HS-5 (cell line): Measurements from ENCODE around the gene XYLT2.

Source experiments
- DNase-seq: peaks from one replicate; pipeline ENCODE4 v3.0.0-alpha.2; 2012; ENCODE audit warnings: low read depth

The XYLT2 gene

DNA sequence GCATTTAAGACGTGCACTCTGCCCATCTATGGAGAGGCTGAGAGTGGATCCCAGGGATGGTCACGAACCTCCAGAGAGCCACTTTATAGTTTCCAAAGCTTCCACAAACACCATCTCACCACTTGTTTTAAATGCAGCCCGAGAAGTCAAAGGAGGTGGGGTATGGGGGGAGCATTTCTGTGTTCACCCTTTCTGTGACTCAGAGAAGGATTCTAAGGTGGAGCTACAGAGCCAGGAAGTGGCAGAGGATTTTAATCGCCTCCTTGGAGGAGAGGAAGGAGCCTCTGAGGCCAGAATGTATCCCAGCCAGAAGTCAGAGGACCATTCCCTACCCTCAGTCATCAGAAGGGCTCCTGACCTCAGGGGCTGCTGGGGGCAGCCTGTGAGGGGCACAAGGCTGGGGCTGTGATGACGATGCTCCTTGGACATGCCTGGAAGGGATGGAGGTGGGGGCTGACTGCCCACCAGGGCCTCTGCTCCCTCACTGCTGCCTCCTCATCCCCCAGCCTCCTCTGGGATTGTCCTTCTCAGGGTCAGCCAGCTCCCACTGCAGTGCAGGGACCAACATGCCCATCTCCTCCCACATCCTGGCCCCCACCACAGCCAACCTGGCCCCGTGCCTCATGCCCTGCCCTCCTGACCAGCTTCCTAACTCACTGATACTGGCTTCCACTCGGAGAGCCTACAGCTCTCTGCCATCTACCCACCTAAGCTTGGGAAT lies 2.8 kb downstream of the XYLT2 start:
- no peak for DNase-seq

DNA sequence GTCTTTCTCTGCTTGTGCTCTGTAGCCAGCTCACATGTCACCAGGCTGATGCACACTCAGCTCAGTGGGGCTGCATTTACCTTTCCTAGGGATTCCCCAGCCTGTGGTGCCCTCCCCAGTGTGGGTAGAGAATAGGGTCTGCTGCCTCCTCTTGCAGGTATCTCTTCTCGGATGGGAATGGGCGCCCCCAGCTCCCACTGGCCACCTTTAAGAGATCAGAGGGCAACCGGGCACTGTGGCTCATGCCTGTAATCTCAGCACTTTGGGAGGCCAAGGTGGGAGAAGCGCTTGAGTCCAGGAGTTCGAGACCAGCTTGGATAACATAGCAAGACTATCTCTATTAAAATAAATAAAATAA lies 3.3 kb downstream of the XYLT2 start:
- DNase-seq, result no peak

DNA sequence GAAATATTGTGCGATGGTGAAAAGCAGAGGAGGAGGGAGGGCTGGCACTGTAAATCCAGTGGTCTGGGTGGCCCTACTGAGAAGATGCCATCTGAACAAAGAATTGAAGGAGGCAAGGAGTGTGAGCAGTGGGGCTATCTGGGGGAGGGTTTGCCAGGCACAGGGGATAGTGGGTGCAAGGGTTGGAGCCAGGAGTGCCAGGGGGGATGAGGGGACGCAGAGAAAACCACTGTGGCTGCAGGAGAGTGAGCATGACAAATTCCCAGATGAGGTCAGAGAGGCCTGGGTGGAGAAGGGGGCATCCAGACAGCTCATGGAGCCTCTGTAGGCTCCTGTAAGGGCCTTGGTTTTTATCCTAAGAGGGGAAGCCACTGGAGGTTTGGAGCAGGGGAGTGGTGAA lies 4.8 kb downstream of the XYLT2 start:
- no peak for DNase-seq

DNA sequence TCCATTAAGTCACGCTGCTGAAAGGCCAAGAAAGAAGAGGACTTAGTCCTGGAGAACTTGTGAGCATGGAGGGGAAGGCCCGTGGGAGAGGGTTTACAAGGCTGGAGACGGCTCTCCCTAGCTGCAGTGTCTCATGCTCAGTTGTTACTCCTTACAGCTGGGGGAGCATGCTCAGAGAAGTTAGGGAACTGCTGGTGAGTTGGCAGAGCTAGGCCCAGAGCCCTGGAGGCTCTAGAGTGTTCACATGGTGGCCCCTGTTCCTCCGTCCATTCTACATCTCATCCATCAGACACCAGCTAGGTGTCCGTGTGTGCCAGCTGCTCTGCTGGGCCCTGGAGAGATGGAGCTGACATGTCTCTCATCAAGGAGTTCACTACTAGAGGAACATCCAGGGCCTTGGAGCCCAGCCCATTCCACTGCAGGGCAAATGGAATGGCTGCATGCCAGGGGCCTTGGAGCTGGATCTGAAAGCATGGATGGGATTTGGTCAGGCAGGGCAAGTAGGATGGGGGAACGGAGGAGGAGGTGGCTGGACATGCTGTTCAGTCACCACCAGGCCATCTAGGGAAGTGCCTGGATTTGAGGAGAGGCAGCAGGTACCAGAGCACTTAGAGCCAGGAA lies 6.3 kb downstream of the XYLT2 start:
- DNase-seq, result no peak

DNA sequence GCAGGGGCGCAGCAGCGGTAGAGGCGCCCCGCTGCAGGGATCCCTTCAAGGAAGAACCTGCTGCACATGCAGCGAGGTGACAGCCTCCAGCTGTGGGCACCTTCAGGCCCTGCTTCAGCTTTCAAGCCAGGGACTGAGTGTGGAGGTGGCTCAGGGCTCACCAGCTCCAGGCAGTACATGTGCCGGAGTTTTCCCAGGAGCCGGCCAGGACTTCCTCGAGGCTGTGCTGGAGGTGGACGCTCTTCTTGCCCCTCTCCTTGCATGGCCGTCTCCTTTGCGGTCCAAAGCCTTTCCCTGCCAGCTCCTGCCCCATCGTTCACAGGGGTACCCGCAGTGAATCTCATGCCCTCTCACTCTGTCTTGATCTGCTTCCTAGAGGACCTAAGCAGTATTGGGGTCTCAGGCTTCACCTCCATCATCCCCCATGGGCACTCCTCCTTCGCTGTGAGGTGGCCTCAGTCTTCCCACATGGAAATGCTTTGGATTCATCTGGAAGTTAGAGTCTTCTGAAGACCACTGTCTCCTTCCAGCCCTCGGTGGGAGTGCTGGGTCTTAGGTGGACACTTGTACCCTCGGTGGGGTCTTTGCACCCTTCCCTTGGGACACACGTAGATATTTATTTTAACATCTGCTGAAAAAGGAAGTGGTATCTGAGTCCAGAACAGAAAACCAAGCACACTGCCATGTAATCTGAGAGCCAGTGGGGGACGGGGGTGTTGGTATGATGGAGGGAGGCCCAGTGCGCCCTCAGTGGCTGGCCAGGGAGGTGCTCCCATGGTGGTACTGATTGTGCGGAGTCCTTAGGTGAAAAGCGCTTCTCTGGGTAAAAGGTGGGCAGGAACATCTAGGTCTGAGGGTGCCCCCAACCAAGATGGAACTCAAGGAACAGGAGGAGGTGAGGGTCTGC lies 7.0 kb downstream of the XYLT2 start:
- DNase-seq, result no peak

DNA sequence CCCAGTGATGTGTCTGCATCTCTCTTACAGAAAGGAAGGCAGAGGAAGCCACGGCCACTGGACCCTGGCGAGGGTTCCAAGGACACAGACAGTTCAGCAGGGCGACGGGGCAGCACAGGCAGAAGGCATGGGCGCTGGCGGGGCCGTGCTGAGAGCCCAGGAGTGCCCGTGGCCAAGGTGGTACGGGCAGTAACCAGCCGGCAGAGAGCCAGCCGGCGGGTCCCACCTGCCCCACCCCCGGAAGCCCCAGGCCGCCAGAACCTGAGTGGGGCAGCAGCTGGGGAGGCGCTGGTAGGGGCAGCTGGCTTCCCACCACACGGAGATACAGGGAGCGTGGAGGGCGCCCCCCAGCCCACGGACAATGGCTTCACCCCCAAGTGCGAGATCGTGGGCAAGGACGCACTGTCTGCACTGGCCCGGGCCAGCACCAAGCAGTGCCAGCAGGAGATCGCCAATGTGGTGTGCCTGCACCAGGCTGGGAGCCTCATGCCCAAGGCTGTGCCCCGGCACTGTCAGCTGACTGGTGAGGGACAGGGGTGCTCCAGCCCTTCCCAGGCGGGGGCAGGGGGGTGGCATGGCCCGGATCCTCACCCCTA lies 7.8 kb downstream of the XYLT2 start:
- DNase-seq, result no peak

DNA sequence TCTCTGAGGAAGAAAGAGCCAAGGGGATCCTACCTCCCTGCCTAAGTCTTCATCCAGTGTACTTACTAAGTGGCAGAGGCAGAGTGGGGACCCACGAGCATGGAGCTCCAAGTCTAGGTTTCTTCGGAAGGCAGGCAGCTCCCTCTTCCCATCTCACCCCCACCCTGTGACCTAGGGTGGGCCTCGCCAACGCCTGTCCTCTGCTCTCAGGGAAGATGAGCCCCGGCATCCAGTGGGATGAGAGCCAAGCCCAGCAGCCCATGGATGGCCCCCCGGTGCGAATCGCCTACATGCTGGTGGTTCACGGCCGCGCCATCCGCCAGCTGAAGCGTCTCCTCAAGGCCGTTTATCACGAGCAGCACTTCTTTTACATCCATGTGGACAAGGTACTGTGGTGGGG lies 8.3 kb downstream of the XYLT2 start:
- no peak for DNase-seq

DNA sequence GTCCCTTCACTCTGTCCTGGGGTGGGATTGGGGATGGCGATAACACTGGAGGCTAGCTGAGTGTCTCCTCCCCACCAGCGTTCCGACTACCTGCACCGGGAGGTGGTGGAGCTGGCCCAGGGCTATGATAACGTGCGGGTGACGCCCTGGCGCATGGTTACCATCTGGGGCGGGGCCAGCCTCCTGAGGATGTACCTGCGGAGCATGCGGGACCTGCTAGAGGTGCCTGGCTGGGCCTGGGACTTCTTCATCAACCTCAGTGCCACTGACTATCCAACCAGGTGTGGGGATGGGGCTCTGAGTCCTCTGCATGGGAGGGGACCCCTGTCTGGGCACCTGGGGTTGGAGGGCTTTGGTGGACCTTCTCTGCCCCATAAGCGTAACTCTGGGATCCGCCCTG lies 8.8 kb downstream of the XYLT2 start:
- no peak for DNase-seq

DNA sequence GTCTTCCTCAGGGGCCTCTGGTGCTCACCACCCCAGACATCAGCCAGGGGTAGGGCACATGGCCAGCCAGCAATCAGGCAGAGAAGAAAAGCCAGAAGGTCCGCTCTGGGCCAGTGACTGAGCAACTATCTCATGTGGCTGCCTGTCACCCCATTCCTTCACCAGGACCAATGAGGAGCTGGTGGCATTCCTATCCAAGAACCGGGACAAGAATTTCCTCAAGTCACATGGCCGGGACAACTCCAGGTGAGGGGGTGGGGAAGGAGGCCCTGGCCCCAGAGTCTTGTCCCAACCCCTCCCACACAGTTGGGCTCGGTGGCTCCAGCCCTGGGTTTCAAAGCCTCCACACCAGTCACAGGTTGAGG lies 9.4 kb downstream of the XYLT2 start:
- no peak for DNase-seq

DNA sequence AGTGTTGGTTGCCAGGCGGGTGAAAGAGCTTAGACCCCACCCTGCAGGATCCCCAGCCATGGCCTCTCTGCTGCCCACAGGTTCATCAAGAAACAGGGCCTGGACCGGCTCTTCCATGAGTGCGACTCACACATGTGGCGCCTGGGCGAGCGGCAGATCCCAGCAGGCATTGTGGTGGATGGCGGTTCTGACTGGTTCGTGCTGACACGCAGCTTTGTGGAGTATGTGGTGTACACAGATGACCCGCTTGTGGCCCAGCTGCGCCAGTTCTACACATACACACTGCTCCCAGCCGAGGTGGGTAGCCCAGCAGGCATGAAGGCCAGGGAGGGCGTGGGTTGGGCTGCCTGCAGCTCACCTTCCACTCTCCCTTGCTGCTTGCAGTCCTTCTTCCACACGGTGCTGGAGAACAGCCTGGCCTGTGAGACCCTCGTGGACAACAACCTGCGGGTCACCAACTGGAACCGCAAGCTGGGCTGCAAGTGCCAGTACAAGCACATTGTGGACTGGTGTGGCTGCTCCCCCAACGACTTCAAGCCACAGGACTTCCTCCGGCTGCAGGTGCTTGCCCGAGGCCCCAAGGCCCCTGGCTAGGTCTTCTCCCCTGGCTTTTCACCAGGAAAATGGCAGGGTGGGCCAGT lies 9.9 kb downstream of the XYLT2 start:
- no peak for DNase-seq

DNA sequence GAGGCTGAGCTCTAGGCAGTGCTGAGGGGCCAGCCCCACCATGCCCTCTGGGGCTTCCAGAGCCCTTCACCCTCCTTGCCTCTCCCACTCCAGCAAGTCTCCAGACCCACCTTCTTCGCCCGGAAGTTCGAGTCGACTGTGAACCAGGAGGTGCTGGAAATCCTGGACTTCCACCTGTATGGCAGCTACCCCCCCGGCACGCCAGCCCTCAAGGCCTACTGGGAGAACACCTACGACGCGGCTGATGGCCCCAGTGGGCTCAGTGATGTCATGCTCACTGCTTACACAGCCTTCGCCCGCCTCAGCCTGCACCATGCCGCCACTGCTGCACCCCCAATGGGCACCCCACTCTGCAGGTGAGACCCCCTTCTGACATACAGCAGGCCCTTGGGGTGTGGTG lies 10.5 kb downstream of the XYLT2 start:
- DNase-seq, result no peak

DNA sequence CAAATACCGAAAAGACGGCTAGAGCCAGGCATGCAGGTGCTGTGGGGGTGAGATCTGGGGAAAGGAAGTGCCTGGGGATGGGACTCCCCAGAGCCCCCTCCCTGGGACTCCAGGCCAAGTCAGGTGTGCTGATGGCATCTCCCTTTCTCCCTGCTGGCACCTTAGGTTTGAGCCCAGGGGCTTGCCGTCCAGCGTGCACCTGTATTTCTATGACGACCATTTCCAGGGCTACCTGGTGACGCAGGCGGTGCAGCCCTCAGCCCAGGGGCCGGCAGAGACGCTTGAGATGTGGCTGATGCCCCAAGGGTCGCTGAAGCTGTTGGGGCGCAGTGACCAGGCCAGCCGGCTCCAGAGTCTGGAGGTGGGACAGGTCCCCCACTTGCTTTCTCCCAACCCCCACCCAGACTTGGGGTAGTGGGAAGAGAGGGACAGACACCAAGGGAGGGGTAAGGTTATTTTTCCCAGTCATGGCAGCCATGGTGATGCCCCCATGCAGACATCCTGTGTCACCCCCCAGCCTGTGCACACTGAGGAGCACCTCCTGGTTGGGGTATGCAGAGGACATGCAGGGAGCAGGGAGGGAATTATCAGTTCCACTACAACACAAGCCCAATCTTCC lies 11.1 kb downstream of the XYLT2 start:
- no peak for DNase-seq

DNA sequence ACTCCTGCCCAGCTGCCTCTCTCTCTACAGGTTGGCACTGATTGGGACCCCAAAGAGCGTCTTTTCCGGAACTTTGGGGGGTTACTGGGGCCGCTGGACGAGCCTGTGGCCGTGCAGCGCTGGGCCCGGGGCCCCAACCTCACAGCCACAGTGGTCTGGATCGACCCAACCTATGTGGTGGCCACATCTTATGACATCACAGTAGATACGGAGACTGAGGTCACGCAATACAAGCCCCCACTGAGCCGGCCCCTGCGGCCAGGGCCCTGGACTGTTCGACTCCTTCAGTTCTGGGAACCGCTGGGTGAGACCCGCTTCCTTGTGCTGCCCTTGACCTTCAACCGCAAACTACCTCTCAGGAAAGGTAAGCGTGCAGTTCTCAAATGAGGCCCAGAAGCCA lies 12.3 kb downstream of the XYLT2 start:
- no peak for DNase-seq

DNA sequence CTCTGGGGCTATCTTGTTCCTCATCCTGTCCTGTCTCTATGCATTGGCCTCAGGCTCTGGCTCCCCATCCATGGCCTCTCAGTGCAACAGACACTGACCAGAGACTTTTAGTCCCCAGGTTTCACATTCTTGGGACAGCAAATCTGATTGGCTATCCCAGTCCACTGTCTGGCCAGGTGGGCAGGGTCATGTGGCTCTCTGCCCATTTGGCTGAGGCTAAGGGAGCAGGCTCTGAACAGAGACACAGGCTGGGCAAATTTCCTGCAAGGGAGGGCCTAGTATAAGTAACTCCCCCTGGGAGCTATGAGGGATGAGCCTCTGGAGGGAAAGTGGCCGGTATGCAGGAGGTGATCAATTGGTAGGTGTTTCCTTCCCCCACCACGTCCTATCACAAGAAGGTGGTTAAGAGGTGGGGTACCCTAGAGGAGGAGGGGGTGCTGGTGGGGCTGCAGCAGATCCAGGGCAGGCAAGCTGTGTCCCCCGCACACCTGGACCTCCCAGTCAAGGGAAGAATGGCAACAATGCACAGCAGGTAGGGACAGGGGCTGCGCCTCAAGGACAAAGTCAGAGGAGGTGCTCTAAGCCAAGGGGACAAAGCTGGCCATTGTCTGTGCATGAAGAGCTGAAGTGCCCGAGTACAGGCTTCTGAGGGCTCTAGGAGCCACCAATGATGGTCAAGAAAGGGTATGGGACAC lies 13.2 kb downstream of the XYLT2 start:
- no peak for DNase-seq

DNA sequence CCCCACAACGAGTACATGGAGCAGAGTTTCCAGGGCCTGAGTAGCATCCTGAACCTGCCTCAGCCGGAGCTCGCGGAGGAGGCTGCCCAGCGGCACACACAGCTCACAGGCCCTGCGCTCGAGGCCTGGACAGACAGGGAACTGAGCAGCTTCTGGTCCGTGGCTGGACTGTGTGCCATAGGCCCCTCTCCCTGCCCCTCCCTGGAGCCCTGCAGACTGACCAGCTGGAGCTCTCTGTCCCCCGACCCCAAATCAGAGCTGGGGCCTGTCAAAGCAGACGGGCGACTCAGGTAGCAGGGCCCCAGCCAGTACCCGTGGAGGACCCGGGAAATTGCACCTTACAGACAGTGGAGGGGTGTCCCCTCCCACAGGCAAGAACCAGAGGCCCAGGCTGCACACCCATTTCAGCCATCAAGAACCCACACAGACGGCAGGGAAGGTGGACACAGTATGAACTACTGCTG lies 14.1 kb downstream of the XYLT2 start:
- DNase-seq, result no peak

DNA sequence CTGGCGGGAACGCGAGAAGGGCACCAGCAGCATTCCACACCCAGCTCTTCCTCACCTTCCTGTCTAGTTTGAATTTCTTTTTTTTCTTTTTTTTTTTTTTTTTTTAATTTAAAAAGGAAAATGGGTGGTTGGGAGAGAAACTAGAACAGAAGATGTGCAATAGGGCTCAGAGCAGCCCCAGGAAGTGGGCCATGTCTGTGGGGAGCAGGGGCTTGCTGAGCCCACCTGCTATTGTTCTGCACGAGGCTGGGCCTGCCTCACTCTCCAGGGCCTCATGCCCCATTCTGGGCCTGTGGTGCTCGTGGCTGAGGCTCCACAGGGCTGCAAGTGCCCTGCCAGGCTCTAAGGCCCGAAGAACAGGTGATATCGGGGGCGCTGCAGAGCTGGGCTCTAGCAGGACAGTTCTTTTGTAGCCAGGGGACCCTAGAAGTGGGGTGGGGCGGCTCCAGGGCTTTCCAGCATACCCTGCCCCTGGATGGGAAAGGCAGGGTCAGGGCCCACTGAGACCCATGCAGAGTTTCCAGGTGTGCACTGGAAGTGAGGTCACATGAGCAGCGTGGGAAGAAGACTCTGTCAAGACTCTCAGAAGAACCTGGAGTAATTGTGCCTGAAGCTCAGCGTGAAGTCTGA lies 14.7 kb downstream of the XYLT2 start:
- no peak for DNase-seq

DNA sequence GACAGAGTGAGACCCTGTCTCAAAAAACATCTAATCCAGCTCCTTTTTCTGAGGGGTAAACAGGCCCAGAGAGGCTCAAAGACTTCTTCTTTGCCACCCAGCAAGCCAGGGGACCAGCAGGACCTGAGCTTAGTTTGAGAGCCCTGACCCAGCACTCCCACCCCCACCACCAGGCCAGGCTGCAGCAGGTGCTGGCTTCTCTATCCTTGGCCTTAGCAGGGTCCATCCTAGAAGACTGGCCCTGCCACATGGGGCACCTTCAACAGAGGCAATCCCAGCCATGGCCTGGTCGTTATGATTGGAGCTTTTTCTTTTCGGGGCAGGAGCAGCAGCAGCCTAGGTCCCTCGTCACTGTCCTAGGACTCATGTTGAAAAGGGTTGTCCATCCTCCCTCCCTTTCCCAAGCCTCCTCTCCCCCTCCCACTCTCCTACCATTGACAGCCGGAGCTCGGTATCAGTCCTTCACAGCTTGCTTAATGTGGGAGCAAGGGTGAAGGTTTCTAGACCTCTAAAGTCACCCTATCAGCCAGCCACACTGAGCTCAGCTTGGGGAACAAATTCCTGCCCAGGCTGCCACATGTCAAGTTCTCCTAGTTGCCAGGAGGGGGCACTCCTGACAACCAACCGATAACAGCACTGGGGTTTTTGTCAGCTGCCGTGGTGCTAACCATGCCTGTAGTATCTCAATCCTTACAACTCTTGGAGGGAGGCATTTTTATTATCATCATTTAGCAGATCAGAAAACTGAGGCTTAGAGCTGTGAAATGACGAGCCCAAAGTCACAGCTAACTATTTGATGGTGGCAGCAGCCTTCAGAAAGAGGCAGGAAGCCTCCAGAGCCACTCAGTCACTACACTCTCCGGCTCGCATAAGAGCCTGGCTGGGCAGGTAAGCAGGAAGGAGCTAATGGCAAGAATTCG lies 15.9 kb downstream of the XYLT2 start:
- no peak for DNase-seq

DNA sequence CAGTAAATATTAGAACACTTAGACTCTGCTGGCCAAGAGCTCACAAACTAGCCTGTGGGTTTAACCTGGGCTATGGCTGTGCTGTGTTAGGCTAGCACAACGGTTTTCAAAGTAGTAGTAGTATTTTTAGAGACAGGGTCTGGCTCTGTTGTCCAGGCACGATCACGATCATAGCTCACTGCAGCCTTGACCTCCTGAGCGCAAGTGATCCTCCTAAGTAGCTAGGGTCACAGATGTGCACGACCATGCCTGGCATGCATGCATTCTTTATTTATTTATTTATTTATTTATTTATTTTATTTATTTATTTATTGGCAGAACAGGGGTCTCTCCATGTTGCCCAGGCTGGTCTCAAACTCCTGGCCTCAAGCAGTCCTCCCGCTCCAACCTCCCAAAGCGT lies 16.7 kb downstream of the XYLT2 start:
- DNase-seq, result no peak

DNA sequence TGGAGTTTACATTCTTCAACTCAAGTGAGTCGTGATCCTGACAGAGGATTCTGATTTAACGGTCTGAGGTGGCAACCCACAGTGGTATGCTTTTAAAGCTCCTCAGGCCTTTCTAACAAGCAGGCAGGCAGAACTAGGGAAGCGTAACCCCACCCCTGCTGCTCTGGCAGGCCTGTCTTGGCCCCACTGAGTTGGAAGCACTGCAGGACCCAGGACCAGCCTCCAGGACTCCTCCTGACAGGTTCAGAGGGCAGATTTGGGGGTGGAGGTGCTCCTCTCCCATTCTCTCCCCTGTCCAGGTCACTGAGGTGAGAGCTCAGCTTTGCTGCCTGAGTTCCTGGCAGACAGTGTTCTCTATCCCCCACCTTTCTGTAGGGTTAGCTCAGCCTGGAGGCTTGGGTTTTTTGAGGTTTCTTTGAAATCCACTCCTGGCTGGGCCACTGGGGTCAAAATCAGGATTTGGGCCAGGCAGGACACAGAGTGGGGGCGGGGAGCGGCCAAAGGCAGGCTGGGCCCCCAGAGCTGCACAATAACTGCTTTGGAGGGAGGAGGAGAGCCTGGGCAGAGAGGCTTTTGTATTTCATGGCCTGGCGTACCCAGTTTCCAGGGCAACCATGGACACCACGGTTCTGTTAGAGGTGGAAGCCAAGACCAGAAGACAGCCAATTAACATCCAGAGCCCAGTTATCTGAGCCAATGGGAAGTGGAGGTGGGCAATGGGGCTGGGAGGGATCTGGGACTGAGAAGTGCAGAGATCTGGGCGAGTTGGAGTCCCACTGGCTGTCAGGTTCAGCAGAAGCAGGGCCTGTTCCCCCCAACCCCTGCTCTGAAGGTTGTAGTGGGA lies 17.5 kb downstream of the XYLT2 start:
- DNase-seq, result no peak
